ENCODE measurements around the gene IRAK3.

Gene IRAK3

DNA sequence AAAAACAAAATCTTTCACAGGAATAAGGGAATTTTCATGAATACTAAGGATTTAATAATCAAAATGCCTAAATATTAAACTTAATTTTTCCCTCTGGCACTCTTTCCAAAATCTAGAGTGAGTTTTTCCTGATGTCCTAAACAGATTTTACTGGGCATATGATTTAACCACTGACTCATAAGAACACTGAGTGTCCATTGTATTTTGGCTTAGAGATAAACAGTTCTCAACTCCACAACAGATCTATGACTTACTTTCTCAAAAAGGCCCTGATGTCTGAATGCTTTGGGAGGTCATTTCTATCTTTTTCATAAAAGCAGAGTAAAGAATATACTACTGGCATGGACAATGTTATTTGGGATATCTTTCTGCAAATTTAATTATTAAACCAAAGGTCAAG is 34.2 kb upstream of the IRAK3 start:
- Histone ChIP-seq H3K27me3 (ENCODE audit: control insufficient read depth, insufficient read depth, low read length, poor library complexity, severe bottlenecking) (no peaks in the 10 kb centered on the region), H3K4me3 (ENCODE audit: insufficient read depth, low read depth, low read length) (no peak overlapping the region), H3K27ac (ENCODE audit: insufficient read depth, low read depth, low read length, poor library complexity, severe bottlenecking) (no peak overlapping the region), H3K36me3 (ENCODE audit: control insufficient read depth, insufficient read depth, low read length) (no peaks in the 10 kb centered on the region), H3K9me3 (ENCODE audit: control insufficient read depth, low read length) (no peaks in the 10 kb centered on the region), H3K4me1 (ENCODE audit: control insufficient read depth, insufficient read depth, low read length) (no peaks in the 10 kb centered on the region)

DNA sequence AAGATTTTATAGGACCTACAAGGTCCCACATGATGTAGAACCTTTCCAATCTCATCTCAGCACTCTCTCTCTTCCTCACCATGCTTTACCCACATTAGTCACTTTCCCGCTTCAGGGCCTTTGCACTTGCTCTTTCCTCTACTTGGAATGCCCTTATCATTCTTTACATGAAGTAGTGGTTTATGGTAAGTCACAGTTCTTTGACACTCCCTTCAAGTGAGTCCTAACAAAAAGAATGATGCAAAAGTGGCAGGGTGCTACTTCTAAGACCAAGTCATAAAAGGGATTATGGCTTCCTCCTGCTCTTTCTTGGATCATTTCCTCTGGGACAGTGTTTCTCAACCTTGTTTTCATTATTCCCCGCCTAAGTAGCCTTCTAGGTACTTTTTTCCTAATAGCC is 32.4 kb upstream of the IRAK3 start:
- Histone ChIP-seq H3K27me3 (ENCODE audit: control insufficient read depth, insufficient read depth, low read length, poor library complexity, severe bottlenecking) (no peaks in the 10 kb centered on the region), H3K36me3 (ENCODE audit: control insufficient read depth, insufficient read depth, low read length) (no peaks in the 10 kb centered on the region)
- 96 to 100% methylated on average over 1 to 2 of the region's 2 CpGs for WGBS, 2 experiments

DNA sequence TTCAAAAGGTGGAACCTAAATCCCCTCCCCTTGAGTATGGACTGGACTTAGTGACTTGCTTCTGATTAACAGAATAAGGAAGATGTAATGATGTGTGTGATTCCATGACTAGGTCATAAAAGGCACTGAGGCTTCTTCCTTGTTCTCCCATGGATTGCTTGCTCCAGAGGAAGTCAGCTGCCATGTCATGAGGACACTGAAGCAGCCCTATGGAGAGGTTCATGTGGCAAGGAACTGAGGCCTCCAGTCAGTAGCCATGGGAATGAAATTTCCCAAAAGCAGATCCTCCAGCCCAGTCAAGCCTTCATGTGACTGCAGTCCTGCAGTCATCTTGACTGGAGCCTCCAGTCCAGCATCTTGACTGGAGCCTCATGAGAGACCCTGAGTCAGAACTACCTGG is 29.9 kb upstream of the IRAK3 start:
- Histone ChIP-seq H3K9me3 (ENCODE audit: control insufficient read depth, low read length) (no peaks in the 10 kb centered on the region), H3K36me3 (ENCODE audit: control insufficient read depth, insufficient read depth, low read length) (no peaks in the 10 kb centered on the region), H3K27ac (ENCODE audit: insufficient read depth, low read depth, low read length, poor library complexity, severe bottlenecking) (no peak overlapping the region), H3K27me3 (ENCODE audit: control insufficient read depth, insufficient read depth, low read length, poor library complexity, severe bottlenecking) (no peaks in the 10 kb centered on the region), H3K4me1 (ENCODE audit: control insufficient read depth, insufficient read depth, low read length) (no peaks in the 10 kb centered on the region), H3K4me3 (ENCODE audit: insufficient read depth, low read depth, low read length) (no peak overlapping the region)

More for the DNA sequence above, 32.4 kb upstream of the IRAK3 start:
- Histone ChIP-seq H3K4me1 (ENCODE audit: control insufficient read depth, insufficient read depth, low read length) (no peaks in the 10 kb centered on the region), H3K4me3 (ENCODE audit: insufficient read depth, low read depth, low read length) (no peak overlapping the region), H3K27ac (ENCODE audit: insufficient read depth, low read depth, low read length, poor library complexity, severe bottlenecking) (no peak overlapping the region), H3K9me3 (ENCODE audit: control insufficient read depth, low read length) (no peaks in the 10 kb centered on the region)

DNA sequence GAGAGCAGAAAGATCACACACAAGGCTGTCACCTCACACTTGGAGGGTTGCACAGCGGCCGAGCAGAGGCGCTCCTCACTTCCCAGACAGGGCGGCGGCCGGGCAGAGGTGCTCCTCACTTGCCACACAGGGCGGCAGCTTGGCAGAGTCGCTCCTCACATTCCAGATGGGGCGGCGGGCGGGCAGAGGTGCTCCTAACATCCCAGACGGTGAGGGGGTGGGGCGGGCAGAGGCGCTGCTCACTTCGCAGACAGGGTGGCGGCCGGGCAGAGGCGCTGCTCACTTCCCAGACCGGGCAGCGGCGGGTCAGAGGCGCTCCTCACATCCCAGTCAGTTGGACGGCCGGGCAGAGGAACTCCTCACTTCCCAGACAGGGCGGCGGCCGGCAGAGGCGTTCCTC is 28.3 kb upstream of the IRAK3 start:
- Histone ChIP-seq H3K4me1 (ENCODE audit: control insufficient read depth, insufficient read depth, low read length) (no peaks in the 10 kb centered on the region), H3K27ac (ENCODE audit: insufficient read depth, low read depth, low read length, poor library complexity, severe bottlenecking) (no peak overlapping the region), H3K36me3 (ENCODE audit: control insufficient read depth, insufficient read depth, low read length) (no peaks in the 10 kb centered on the region), H3K4me3 (ENCODE audit: insufficient read depth, low read depth, low read length) (no peak overlapping the region), H3K27me3 (ENCODE audit: control insufficient read depth, insufficient read depth, low read length, poor library complexity, severe bottlenecking) (no peaks in the 10 kb centered on the region), H3K9me3 (ENCODE audit: control insufficient read depth, low read length) (peaks cover 4% of the 10 kb centered on the region)
- WGBS, 2 experiments: 92% methylated on average over 28 of the region's 28 CpGs

DNA sequence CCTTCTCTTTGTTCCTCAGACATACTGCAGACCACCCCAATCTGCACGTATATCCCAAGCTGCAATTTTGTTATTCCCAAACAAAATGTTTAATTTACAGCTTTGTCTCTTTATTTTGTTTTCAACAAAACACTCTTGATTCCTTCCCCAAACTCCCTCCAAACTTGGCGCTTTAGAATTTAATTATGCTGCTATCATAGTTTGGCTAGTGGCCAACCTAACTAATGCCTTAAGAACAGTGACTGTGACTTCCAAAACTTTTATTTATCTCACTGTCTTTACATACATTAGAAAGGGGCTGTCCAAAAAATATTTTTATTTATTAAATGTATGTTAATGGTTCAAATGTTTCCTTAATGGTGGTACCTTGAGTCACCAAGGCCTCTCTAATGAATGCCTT is 26.3 kb upstream of the IRAK3 start:
- WGBS, 2 experiments: 93 to 94% methylated on average over 2 of the region's 2 CpGs
- Histone ChIP-seq H3K9me3 (ENCODE audit: control insufficient read depth, low read length) (peaks cover 4% of the 10 kb centered on the region), H3K36me3 (ENCODE audit: control insufficient read depth, insufficient read depth, low read length) (no peaks in the 10 kb centered on the region), H3K27ac (ENCODE audit: insufficient read depth, low read depth, low read length, poor library complexity, severe bottlenecking) (no peak overlapping the region), H3K27me3 (ENCODE audit: control insufficient read depth, insufficient read depth, low read length, poor library complexity, severe bottlenecking) (no peaks in the 10 kb centered on the region), H3K4me1 (ENCODE audit: control insufficient read depth, insufficient read depth, low read length) (no peaks in the 10 kb centered on the region), H3K4me3 (ENCODE audit: insufficient read depth, low read depth, low read length) (no peak overlapping the region)

DNA sequence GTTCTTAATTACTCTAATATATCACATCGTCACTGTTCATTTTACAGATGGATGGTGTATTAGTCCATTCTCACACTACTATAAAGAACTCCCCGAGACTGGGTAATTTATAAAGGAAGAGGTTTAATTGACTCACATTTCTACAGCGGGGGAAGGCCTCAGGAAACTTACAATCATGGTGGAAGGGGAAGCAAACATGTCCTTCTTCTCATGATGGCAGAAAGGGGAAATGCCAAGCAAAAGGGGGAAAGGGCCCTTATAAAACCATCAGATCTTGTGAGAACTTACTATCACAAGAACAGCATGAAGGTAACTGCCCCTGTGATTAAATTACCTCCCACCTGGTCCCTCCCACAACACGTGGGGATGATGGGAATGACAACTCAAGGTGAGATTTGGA is 25.7 kb upstream of the IRAK3 start:
- Histone ChIP-seq H3K27ac (ENCODE audit: insufficient read depth, low read depth, low read length, poor library complexity, severe bottlenecking) (no peak overlapping the region), H3K4me1 (ENCODE audit: control insufficient read depth, insufficient read depth, low read length) (no peaks in the 10 kb centered on the region), H3K9me3 (ENCODE audit: control insufficient read depth, low read length) (peaks cover 4% of the 10 kb centered on the region), H3K27me3 (ENCODE audit: control insufficient read depth, insufficient read depth, low read length, poor library complexity, severe bottlenecking) (no peaks in the 10 kb centered on the region), H3K4me3 (ENCODE audit: insufficient read depth, low read depth, low read length) (no peak overlapping the region), H3K36me3 (ENCODE audit: control insufficient read depth, insufficient read depth, low read length) (no peaks in the 10 kb centered on the region)
- WGBS, 2 experiments: 62 to 63% methylated on average over 3 of the region's 4 CpGs

DNA sequence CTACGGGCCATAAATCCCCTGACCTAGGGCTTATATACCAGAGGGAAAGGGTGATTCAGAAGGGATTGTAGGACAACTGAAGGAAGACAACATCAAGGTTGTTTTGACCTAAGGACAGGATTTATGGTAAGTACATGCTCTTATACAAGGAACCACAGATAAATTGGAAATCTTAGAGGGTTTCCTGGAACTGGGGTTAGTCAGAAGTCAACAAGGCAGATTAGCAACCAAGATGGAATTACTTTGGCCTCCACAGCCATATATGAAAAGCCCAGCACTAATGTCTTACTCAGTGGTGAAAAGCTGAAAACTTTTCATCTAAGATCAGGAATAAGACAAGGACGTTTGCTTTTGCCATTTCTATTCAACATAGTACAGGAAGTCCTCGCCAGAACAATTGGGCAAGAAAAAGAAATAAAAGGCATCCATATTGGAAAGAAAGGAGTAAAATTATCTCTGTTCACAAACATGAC is 24.6 kb upstream of the IRAK3 start:
- Histone ChIP-seq H3K27me3 (ENCODE audit: control insufficient read depth, insufficient read depth, low read length, poor library complexity, severe bottlenecking) (no peaks in the 10 kb centered on the region), H3K4me1 (ENCODE audit: control insufficient read depth, insufficient read depth, low read length) (no peaks in the 10 kb centered on the region), H3K27ac (ENCODE audit: insufficient read depth, low read depth, low read length, poor library complexity, severe bottlenecking) (no peak overlapping the region), H3K4me3 (ENCODE audit: insufficient read depth, low read depth, low read length) (no peak overlapping the region), H3K36me3 (ENCODE audit: control insufficient read depth, insufficient read depth, low read length) (no peaks in the 10 kb centered on the region), H3K9me3 (ENCODE audit: control insufficient read depth, low read length) (peaks cover 4% of the 10 kb centered on the region)
- 94 to 96% methylated on average over 2 to 3 of the region's 3 CpGs for WGBS, 2 experiments

DNA sequence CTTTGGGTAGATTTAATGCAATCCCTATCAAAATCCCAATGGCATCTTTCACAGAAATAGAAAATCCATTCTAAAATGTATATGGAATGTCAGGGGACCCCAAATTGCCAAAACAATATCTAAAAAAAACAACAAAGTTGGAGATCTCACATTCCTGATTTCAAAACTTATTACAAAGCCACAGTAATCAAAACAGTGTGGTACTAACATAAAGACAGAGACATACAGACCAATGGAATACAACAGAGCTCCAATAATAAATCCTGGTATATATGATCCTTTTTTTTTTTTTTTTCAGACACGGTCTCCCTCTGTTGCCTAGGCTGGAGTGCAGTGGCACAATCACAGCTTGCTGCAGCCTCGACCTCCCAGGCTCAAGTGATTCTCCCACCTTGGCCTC is 23.9 kb upstream of the IRAK3 start:
- WGBS, 2 experiments: 83 to 96% methylated on average over 2 of the region's 2 CpGs
- H3K4me3 ChIP-seq (ENCODE audit: insufficient read depth, low read depth, low read length): no peak overlapping the region

DNA sequence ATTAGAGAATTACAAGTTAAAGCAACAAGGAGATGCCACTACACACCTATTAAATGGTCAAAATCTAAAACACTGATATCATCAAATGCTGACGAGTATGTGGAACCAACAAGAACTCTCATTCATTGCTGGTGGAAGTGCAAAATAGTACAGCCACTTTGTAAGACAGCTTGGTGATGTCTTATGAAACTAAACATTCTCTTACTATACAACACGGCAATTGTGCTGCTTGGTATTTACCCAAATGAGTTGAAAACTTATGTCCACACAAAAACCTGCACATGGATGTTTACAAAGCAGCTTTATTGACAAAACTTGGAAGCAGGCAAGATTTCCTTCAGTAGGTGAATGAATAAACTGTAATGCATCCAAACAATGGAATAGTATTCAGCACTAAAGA is 22.5 kb upstream of the IRAK3 start:
- H3K36me3 ChIP-seq (ENCODE audit: control insufficient read depth, insufficient read depth, low read length): no peaks in the 10 kb centered on the region
- H3K9me3 ChIP-seq (ENCODE audit: control insufficient read depth, low read length): peaks cover 4% of the 10 kb centered on the region
- H3K4me1 ChIP-seq (ENCODE audit: control insufficient read depth, insufficient read depth, low read length): no peaks in the 10 kb centered on the region
- no peak overlapping the region for H3K4me3 ChIP-seq (ENCODE audit: insufficient read depth, low read depth, low read length)
- H3K27me3 ChIP-seq (ENCODE audit: control insufficient read depth, insufficient read depth, low read length, poor library complexity, severe bottlenecking): no peaks in the 10 kb centered on the region
- H3K27ac ChIP-seq (ENCODE audit: insufficient read depth, low read depth, low read length, poor library complexity, severe bottlenecking): no peak overlapping the region
- 93 to 94% methylated on average over 2 of the region's 2 CpGs for WGBS, 2 experiments

More for the DNA sequence above, 23.9 kb upstream of the IRAK3 start:
- no peaks in the 10 kb centered on the region for H3K4me1 ChIP-seq (ENCODE audit: control insufficient read depth, insufficient read depth, low read length)
- H3K9me3 ChIP-seq (ENCODE audit: control insufficient read depth, low read length): peaks cover 4% of the 10 kb centered on the region
- no peaks in the 10 kb centered on the region for H3K27me3 ChIP-seq (ENCODE audit: control insufficient read depth, insufficient read depth, low read length, poor library complexity, severe bottlenecking)
- H3K36me3 ChIP-seq (ENCODE audit: control insufficient read depth, insufficient read depth, low read length): no peaks in the 10 kb centered on the region
- H3K27ac ChIP-seq (ENCODE audit: insufficient read depth, low read depth, low read length, poor library complexity, severe bottlenecking): no peak overlapping the region

DNA sequence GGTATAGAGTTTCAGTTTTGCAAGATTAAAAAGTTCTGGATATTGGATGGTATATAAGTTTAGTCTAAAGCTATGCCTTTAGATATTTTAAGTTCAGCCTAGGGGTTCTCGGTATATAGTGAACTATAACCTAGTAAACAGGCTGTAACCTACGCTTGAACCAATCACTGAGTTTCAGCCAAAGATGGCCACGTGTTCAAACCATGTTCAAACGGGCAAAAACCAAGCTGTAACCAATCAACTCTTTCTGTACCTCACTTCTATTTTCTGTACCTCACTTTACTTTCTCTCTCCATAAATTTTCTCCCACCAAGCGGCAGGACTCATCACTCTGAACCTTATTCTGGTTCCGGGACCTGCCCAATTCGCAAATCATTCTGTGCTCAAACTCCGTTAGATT is 20.6 kb upstream of the IRAK3 start:
- Histone ChIP-seq H3K27ac (ENCODE audit: insufficient read depth, low read depth, low read length, poor library complexity, severe bottlenecking) (no peak overlapping the region), H3K27me3 (ENCODE audit: control insufficient read depth, insufficient read depth, low read length, poor library complexity, severe bottlenecking) (no peaks in the 10 kb centered on the region), H3K4me1 (ENCODE audit: control insufficient read depth, insufficient read depth, low read length) (no peaks in the 10 kb centered on the region), H3K36me3 (ENCODE audit: control insufficient read depth, insufficient read depth, low read length) (no peaks in the 10 kb centered on the region), H3K4me3 (ENCODE audit: insufficient read depth, low read depth, low read length) (peak overlapping the region; percentile 51), H3K9me3 (ENCODE audit: control insufficient read depth, low read length) (peaks cover 4% of the 10 kb centered on the region)
- 90 to 94% methylated on average over 8 of the region's 8 CpGs for WGBS, 2 experiments

Data from ectodermal cell (in vitro differentiated cells).